ACC112 (cell line): ENCODE data around the gene FKBP5.
A peak's percentile ranks its signal among the peaks of the same experiment; 100 is the strongest.
"Not testable (repeated sequence)": the region's sequence is repeated elsewhere in the genome, so short reads cannot be mapped to it uniquely, and the experiment has no call there.

Experiments
- H2AFZ ChIP-seq: fragments of 200-600 bp; sonication (generic); one replicate; pipeline ENCODE4 v1.6.0; 2017; ENCODE audit warnings: antibody characterized with exemption, low read length; ENCODE audit not compliant: unreplicated experiment
- H3K27ac ChIP-seq: fragments of 200-600 bp; sonication (generic); 2 replicates; pipeline ENCODE4 v1.5.1; 2014; ENCODE audit warnings: low read depth, mild to moderate bottlenecking, antibody characterized with exemption, low read length, moderate library complexity
- H3K27me3 ChIP-seq: fragments of 200-600 bp; sonication (generic); 2 replicates; pipeline ENCODE4 v1.6.1; 2014; ENCODE audit warnings: mild to moderate bottlenecking, antibody characterized with exemption, low read length, moderate library complexity, mixed read lengths; ENCODE audit not compliant: insufficient read depth
- H3K36me3 ChIP-seq: fragments of 200-600 bp; sonication (generic); 2 replicates; pipeline ENCODE4 v1.6.1; 2016; ENCODE audit warnings: mild to moderate bottlenecking, antibody characterized with exemption, low read length, moderate library complexity, mixed read lengths; ENCODE audit not compliant: insufficient read depth
- H3K4me1 ChIP-seq: fragments of 200-600 bp; sonication (generic); one replicate; pipeline ENCODE4 v1.6.1; 2016; ENCODE audit warnings: low read length, mixed read lengths; ENCODE audit not compliant: insufficient read depth, unreplicated experiment, control insufficient read depth
- H3K4me3 ChIP-seq: fragments of 200-600 bp; sonication (generic); 2 replicates; pipeline ENCODE4 v1.5.1; 2014; ENCODE audit warnings: mild to moderate bottlenecking, low read depth, low read length
- H3K79me2 ChIP-seq: fragments of 200-600 bp; sonication (generic); one replicate; pipeline ENCODE4 v1.6.0; 2016; ENCODE audit warnings: low read length; ENCODE audit not compliant: control insufficient read depth, unreplicated experiment, insufficient read depth

Gene FKBP5

GRCh38 chr6:35600659-35601125, 88.0 kb downstream of the FKBP5 start:
- H3K4me1 ChIP-seq, result peaks cover 74% of the 10 kb centered on the region

GRCh38 chr6:35599761-35600658, 88.7 kb downstream of the FKBP5 start:
- Histone ChIP-seq H3K4me3 (peak overlapping the region; percentile 53; the same call in 1 of the 2 replicates), H3K4me1 (peaks cover 68% of the 10 kb centered on the region), H2AFZ (no peak overlapping the region), H3K27me3 (no peaks in the 10 kb centered on the region), H3K79me2 (peaks cover 47% of the 10 kb centered on the region), H3K27ac (peak overlapping the region; percentile 92), H3K36me3 (peaks cover 16% of the 10 kb centered on the region)

More at GRCh38 chr6:35600659-35601125, 88.0 kb downstream of the FKBP5 start:
- H2AFZ ChIP-seq, result no peak overlapping the region
- H3K36me3 ChIP-seq, result peaks cover 11% of the 10 kb centered on the region; the same call in 1 of the 2 replicates
- peaks cover 45% of the 10 kb centered on the region for H3K79me2 ChIP-seq
- no peaks in the 10 kb centered on the region for H3K27me3 ChIP-seq
- peak overlapping the region; percentile 53 for H3K4me3 ChIP-seq
- H3K27ac ChIP-seq, result peak overlapping the region; percentile 92

- peak overlapping the region; percentile 88; the same call in 1 of the 2 replicates for H3K27ac ChIP-seq
These were observed 90.1 kb downstream of the FKBP5 start for GRCh38 chr6:35598621-35599020.

GRCh38 chr6:35596448-35597442, 92.0 kb downstream of the FKBP5 start:
- peaks cover 63% of the 10 kb centered on the region for H3K4me1 ChIP-seq
- H2AFZ ChIP-seq, result no peak overlapping the region
- peak overlapping the region; percentile 12; the same call in 1 of the 2 replicates for H3K4me3 ChIP-seq
- peak overlapping the region; percentile 88 for H3K27ac ChIP-seq
- H3K79me2 ChIP-seq, result peaks cover 58% of the 10 kb centered on the region
- H3K36me3 ChIP-seq, result peaks cover 14% of the 10 kb centered on the region
- no peaks in the 10 kb centered on the region for H3K27me3 ChIP-seq

More at GRCh38 chr6:35598621-35599020, 90.1 kb downstream of the FKBP5 start:
- H2AFZ ChIP-seq, H3K27me3 ChIP-seq, H3K4me3 ChIP-seq: not testable (repeated sequence)
- H3K79me2 ChIP-seq, result peaks cover 49% of the 10 kb centered on the region
- peaks cover 14% of the 10 kb centered on the region for H3K36me3 ChIP-seq
- peaks cover 63% of the 10 kb centered on the region for H3K4me1 ChIP-seq

- Histone ChIP-seq H3K27ac (peak overlapping the region; percentile 3; the same call in 1 of the 2 replicates), H3K27me3 (no peaks in the 10 kb centered on the region), H3K4me1 (peaks cover 64% of the 10 kb centered on the region), H3K4me3 (no peak overlapping the region), H3K79me2 (peaks cover 57% of the 10 kb centered on the region), H3K36me3 (peaks cover 23% of the 10 kb centered on the region), H2AFZ (no peak overlapping the region)
These were observed 94.1 kb downstream of the FKBP5 start for GRCh38 chr6:35594503-35595186.

- H3K79me2 ChIP-seq, result peaks cover 38% of the 10 kb centered on the region
- H3K4me3 ChIP-seq, result no peak overlapping the region
- H3K4me1 ChIP-seq, result peaks cover 62% of the 10 kb centered on the region
- H2AFZ ChIP-seq, result no peak overlapping the region
- H3K36me3 ChIP-seq, result peaks cover 32% of the 10 kb centered on the region
- no peaks in the 10 kb centered on the region for H3K27me3 ChIP-seq
- H3K27ac ChIP-seq, result peak overlapping the region; percentile 58
These were observed 96.5 kb downstream of the FKBP5 start for GRCh38 chr6:35592178-35592577.

- H3K4me3 ChIP-seq, result no peak overlapping the region
- H3K27me3 ChIP-seq, result no peaks in the 10 kb centered on the region
- H3K4me1 ChIP-seq, result peaks cover 64% of the 10 kb centered on the region
- H2AFZ ChIP-seq, result no peak overlapping the region
- H3K27ac ChIP-seq, result peak overlapping the region; percentile 58
- peaks cover 41% of the 10 kb centered on the region for H3K36me3 ChIP-seq
- peaks cover 40% of the 10 kb centered on the region for H3K79me2 ChIP-seq
These were observed 98.1 kb downstream of the FKBP5 start for GRCh38 chr6:35590622-35591066.

- Histone ChIP-seq H3K79me2 (peaks cover 32% of the 10 kb centered on the region), H3K27ac (peak overlapping the region; percentile 58), H2AFZ (no peak overlapping the region), H3K27me3 (no peaks in the 10 kb centered on the region), H3K4me3 (no peak overlapping the region), H3K36me3 (peaks cover 37% of the 10 kb centered on the region), H3K4me1 (peaks cover 67% of the 10 kb centered on the region)
These were observed 98.8 kb downstream of the FKBP5 start for GRCh38 chr6:35589904-35590303.

- no peak overlapping the region for H2AFZ ChIP-seq
- peaks cover 38% of the 10 kb centered on the region for H3K36me3 ChIP-seq
- peaks cover 73% of the 10 kb centered on the region for H3K4me1 ChIP-seq
- H3K27me3 ChIP-seq, result no peaks in the 10 kb centered on the region
- peak overlapping the region; percentile 58 for H3K27ac ChIP-seq
- peaks cover 27% of the 10 kb centered on the region for H3K79me2 ChIP-seq
- no peak overlapping the region for H3K4me3 ChIP-seq
These were observed 99.4 kb downstream of the FKBP5 start for GRCh38 chr6:35589201-35589739.
